ENCODE data around the gene SCN9A.
"Not testable (repeated sequence)": the region's sequence is repeated elsewhere in the genome, so short reads cannot be mapped to it uniquely, and the experiment has no call there.

SCN9A gene

GRCh38 chr2:166332106-166332505, 43.6 kb downstream of the SCN9A start:
- DNase-seq, result no peak

GRCh38 chr2:166331468-166331867, 44.3 kb downstream of the SCN9A start:
- DNase-seq, result no peak

GRCh38 chr2:166329465-166329864, 46.3 kb downstream of the SCN9A start:
- DNase-seq, result no peak

- no peak for DNase-seq
These were observed 47.6 kb downstream of the SCN9A start for GRCh38 chr2:166328147-166328546.

GRCh38 chr2:166321076-166321475, 54.7 kb downstream of the SCN9A start:
- no peak for DNase-seq

GRCh38 chr2:166314022-166314759, 61.6 kb downstream of the SCN9A start:
- no peak for DNase-seq

GRCh38 chr2:166312863-166313262, 62.9 kb downstream of the SCN9A start:
- DNase-seq, result not testable (repeated sequence)

GRCh38 chr2:166307326-166307725, 68.4 kb downstream of the SCN9A start:
- DNase-seq, result no peak

- no peak for DNase-seq
These were observed 71.1 kb downstream of the SCN9A start for GRCh38 chr2:166304656-166305055.

- no peak for DNase-seq
These were observed 73.7 kb downstream of the SCN9A start for GRCh38 chr2:166302036-166302435.

GRCh38 chr2:166297951-166298350, 77.8 kb downstream of the SCN9A start:
- no peak for DNase-seq

- DNase-seq, result no peak
These were observed 81.8 kb downstream of the SCN9A start for GRCh38 chr2:166293984-166294383.

- DNase-seq, result no peak
These were observed 90.5 kb downstream of the SCN9A start for GRCh38 chr2:166285215-166285614.

GRCh38 chr2:166284359-166284758, 91.4 kb downstream of the SCN9A start:
- DNase-seq, result no peak

- no peak for DNase-seq
These were observed 93.6 kb downstream of the SCN9A start for GRCh38 chr2:166282154-166282553.

- DNase-seq, result no peak
These were observed 96.9 kb downstream of the SCN9A start for GRCh38 chr2:166278856-166279255.

- DNase-seq, result no peak
These were observed 105.4 kb downstream of the SCN9A start for GRCh38 chr2:166270376-166270775.

- DNase-seq, result no peak
These were observed 106.4 kb downstream of the SCN9A start for GRCh38 chr2:166269322-166269721.

GRCh38 chr2:166257859-166258258, 117.9 kb downstream of the SCN9A start:
- DNase-seq, result no peak

GRCh38 chr2:166256896-166257295, 118.8 kb downstream of the SCN9A start:
- DNase-seq, result no peak

- no peak for DNase-seq
These were observed 126.4 kb downstream of the SCN9A start for GRCh38 chr2:166249318-166249717.

GRCh38 chr2:166246901-166247300, 128.8 kb downstream of the SCN9A start:
- no peak for DNase-seq

- DNase-seq, result no peak
These were observed 133.4 kb downstream of the SCN9A start for GRCh38 chr2:166242309-166242708.

- no peak for DNase-seq
These were observed 135.1 kb downstream of the SCN9A start for GRCh38 chr2:166240387-166241313.
